Panc1 (cell line): ENCODE results near the gene B3GNT3. TPM values are rescaled to one million over a fixed set of nuclear protein-coding genes. Genes with fewer than 3 reads are reported as not detected.

Experiments
- ATAC-seq: fragments of 200-7000 bp; cut with Tn5 transposase; 2 replicates; pipeline ENCODE4 v1.9.1; 2020; ENCODE audit warnings: mild to moderate bottlenecking, moderate library complexity
- BruUV-seq: library from RNA; stranded (reverse); fragments of 400-500 nt; replicated peaks from 2 replicates; lab custom pipeline; 2021; lab: Mats Ljungman, UMichigan
- CTCF ChIA-PET: fragments of 300-600 bp; sonication (Branson Sonifier 250); formaldehyde crosslinking; loops from one replicate; lab custom pipeline; 2022; ENCODE audit warnings: antibody characterized with exemption; lab: Charles Lee
- POLR2A ChIA-PET: fragments of 300-600 bp; sonication (Branson Sonifier 250); formaldehyde crosslinking; loops from one replicate; lab custom pipeline; 2022; ENCODE audit warnings: antibody characterized with exemption; lab: Charles Lee
- DNase-seq: peaks from one replicate; pipeline ENCODE4 v3.0.0-alpha.2; 2010; ENCODE audit warnings: low read depth, low spot score
- H3K27ac ChIP-seq: 2 replicates; pipeline ENCODE4 v1.5.1; 2011; ENCODE audit warnings: mild to moderate bottlenecking, low read length, inconsistent platforms
- H3K27me3 ChIP-seq: fragments of 200-500 bp; sonication (Bioruptor generic); 2 replicates; pipeline ENCODE4 v1.6.0; 2014; ENCODE audit warnings: low read length, inconsistent platforms; ENCODE audit not compliant: control insufficient read depth, insufficient read depth
- H3K36me3 ChIP-seq: fragments of 200-500 bp; sonication (Bioruptor generic); 2 replicates; pipeline ENCODE4 v1.5.1; 2014; ENCODE audit warnings: inconsistent platforms, mild to moderate bottlenecking, low read length, moderate library complexity; ENCODE audit not compliant: control insufficient read depth, insufficient read depth
- H3K4me1 ChIP-seq: 2 replicates; pipeline ENCODE4 v1.5.1; 2011; ENCODE audit warnings: inconsistent platforms, mild to moderate bottlenecking, low read length, moderate library complexity; ENCODE audit not compliant: control insufficient read depth, insufficient read depth
- H3K4me3 ChIP-seq, 2 experiments: 2 replicates each; pipeline ENCODE4 v1.5.1; 2011 to 2012; ENCODE audit warnings: low read depth in 2 of 2, low read length in 2 of 2, mild to moderate bottlenecking in 2 of 2, inconsistent platforms in 1 of 2, moderate library complexity in 1 of 2
- H3K9me3 ChIP-seq: fragments of 200-500 bp; sonication (Bioruptor generic); 2 replicates; pipeline ENCODE4 v1.5.1; 2014; ENCODE audit warnings: low read depth, mild to moderate bottlenecking, inconsistent platforms, low read length, moderate library complexity; ENCODE audit not compliant: control insufficient read depth, insufficient read depth
- POLR2AphosphoS5 ChIP-seq: IDR thresholded peaks from 2 replicates; pipeline ENCODE4 v1.6.1; 2012; ENCODE audit warnings: mild to moderate bottlenecking, low read depth, low read length, moderate library complexity
- SIN3A ChIP-seq: IDR thresholded peaks from 2 replicates; pipeline ENCODE4 v1.6.1; 2012; ENCODE audit warnings: low read depth, mild to moderate bottlenecking, low read length, moderate library complexity, borderline replicate concordance; ENCODE audit not compliant: insufficient read depth
- TCF7L2 ChIP-seq: IDR thresholded peaks from 2 replicates; pipeline ENCODE4 v1.6.1; 2011; ENCODE audit warnings: mild to moderate bottlenecking, low read depth, low read length, inconsistent platforms
- in situ Hi-C: cut with HindIII; loops from 2 replicates; pipeline ENCODE4 v1.10.0; 2016; ENCODE audit warnings: low sequenced_read_pairs, low pct_unique_long_range_greater_than_20kb
- intact Hi-C: fragments of 100-400 bp; cut with micrococcal nuclease; formaldehyde crosslinking; loops from one replicate; pipeline ENCODE4 v1.10.0; 2022; ENCODE audit not compliant: unreplicated experiment
- total RNA-seq: library from RNA; stranded (reverse); gene quantifications from one replicate; pipeline ENCODE4 v1.2.1, GENCODE V29; 2021; ENCODE audit not compliant: unreplicated experiment
- TF ChIP-seq, protein P1 (sequence below), 2 experiments: IDR thresholded peaks; 2 replicates each; pipeline ENCODE4 v1.6.1; 2011 to 2012; ENCODE audit warnings: low read depth in 2 of 2, control low read depth in 1 of 2, low read length in 1 of 2, mild to moderate bottlenecking in 1 of 2, moderate library complexity in 1 of 2; ENCODE audit not compliant: insufficient read depth in 1 of 2
- TF ChIP-seq, protein P2 (sequence below): fragments of 450-650 bp; IDR thresholded peaks from 2 replicates; pipeline ENCODE4 v1.5.1; 2017; ENCODE audit warnings: mild to moderate bottlenecking

B3GNT3 gene
- total RNA-seq, 1 experiment from 2014 or later: 0.67 TPM

DNA sequence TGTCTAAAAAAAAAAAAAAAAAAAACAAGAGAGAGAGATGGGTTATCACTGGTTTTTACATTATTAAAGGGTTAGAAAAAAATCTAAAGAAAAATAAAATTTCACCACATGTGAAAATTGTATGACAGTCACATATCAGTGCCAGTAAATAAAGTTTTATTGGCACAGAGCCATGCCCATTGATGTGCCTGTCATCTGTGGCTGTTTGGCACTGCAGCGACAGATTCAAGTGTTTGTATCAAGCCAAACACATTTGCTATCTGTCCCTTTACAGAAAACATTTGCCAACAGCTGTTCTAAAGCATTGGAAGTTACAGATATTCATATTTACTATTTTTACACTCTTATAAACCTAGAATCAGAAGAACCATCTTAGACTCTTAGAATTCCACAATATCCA, 27.4 kb upstream of the B3GNT3 start:
- CTCF ChIA-PET: interaction anchor here (0.8 kb wide), 1 partner anchor 191 kb away, joined by 6 read pairs; no protein-coding TSS in a partner anchor

DNA sequence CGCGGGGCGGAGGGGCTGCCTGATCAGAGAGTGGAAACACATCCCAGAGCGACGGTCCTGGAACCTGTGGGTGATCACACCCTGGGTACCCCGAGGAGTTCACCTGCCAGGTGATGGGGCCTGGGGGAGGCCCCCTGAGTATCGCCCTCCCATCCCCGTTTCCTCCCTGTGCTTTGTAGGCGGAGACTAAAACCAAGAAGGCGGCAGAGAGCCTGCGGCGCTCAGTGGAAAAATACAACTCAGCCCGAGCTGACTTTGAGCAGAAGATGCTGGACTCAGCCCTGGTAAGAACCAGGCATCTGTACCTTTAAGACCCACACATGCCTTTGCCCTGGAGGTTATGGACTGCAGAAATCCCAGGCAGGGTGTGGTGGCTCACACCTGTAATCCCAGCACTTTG, 24.3 kb upstream of the B3GNT3 start:
- intact Hi-C loops (no loop called here), in situ Hi-C loops (no loop called here)
- Histone ChIP-seq H3K4me3 (no peak overlapping the region), H3K4me1 (peaks cover 3% of the 10 kb centered on the region; the same call in 1 of the 2 replicates), H3K9me3 (no peaks in the 10 kb centered on the region), H3K36me3 (no peaks in the 10 kb centered on the region), H3K27ac (no peak overlapping the region), H3K27me3 (no peaks in the 10 kb centered on the region)
- POLR2A ChIA-PET: no interaction called here
- CTCF ChIA-PET: no interaction called here
- ATAC-seq (no peak), DNase-seq (no peak)
- TF ChIP-seq TCF7L2 (no peak), POLR2AphosphoS5 (no peak), SIN3A (no peak)
- TF ChIP-seq, protein P1, sequence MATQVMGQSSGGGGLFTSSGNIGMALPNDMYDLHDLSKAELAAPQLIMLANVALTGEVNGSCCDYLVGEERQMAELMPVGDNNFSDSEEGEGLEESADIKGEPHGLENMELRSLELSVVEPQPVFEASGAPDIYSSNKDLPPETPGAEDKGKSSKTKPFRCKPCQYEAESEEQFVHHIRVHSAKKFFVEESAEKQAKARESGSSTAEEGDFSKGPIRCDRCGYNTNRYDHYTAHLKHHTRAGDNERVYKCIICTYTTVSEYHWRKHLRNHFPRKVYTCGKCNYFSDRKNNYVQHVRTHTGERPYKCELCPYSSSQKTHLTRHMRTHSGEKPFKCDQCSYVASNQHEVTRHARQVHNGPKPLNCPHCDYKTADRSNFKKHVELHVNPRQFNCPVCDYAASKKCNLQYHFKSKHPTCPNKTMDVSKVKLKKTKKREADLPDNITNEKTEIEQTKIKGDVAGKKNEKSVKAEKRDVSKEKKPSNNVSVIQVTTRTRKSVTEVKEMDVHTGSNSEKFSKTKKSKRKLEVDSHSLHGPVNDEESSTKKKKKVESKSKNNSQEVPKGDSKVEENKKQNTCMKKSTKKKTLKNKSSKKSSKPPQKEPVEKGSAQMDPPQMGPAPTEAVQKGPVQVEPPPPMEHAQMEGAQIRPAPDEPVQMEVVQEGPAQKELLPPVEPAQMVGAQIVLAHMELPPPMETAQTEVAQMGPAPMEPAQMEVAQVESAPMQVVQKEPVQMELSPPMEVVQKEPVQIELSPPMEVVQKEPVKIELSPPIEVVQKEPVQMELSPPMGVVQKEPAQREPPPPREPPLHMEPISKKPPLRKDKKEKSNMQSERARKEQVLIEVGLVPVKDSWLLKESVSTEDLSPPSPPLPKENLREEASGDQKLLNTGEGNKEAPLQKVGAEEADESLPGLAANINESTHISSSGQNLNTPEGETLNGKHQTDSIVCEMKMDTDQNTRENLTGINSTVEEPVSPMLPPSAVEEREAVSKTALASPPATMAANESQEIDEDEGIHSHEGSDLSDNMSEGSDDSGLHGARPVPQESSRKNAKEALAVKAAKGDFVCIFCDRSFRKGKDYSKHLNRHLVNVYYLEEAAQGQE (IDR thresholded peaks at IDR 0.05; ENCODE audit: insufficient read depth in 1 of 2, low read depth in 2 of 2, low read length in 1 of 2): no peak
- TF ChIP-seq, protein P2, sequence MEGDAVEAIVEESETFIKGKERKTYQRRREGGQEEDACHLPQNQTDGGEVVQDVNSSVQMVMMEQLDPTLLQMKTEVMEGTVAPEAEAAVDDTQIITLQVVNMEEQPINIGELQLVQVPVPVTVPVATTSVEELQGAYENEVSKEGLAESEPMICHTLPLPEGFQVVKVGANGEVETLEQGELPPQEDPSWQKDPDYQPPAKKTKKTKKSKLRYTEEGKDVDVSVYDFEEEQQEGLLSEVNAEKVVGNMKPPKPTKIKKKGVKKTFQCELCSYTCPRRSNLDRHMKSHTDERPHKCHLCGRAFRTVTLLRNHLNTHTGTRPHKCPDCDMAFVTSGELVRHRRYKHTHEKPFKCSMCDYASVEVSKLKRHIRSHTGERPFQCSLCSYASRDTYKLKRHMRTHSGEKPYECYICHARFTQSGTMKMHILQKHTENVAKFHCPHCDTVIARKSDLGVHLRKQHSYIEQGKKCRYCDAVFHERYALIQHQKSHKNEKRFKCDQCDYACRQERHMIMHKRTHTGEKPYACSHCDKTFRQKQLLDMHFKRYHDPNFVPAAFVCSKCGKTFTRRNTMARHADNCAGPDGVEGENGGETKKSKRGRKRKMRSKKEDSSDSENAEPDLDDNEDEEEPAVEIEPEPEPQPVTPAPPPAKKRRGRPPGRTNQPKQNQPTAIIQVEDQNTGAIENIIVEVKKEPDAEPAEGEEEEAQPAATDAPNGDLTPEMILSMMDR: no peak
- no TSS peak for BruUV-seq

More for the DNA sequence above, 27.4 kb upstream of the B3GNT3 start:
- Histone ChIP-seq H3K27me3 (no peaks in the 10 kb centered on the region), H3K4me3 (no peak overlapping the region), H3K9me3 (no peaks in the 10 kb centered on the region), H3K4me1 (peaks cover 3% of the 10 kb centered on the region; the same call in 1 of the 2 replicates), H3K27ac (no peak overlapping the region), H3K36me3 (no peaks in the 10 kb centered on the region)
- POLR2A ChIA-PET: interaction anchor here (0.6 kb wide), 1 partner anchor 24 kb away, joined by 3 read pairs; no protein-coding TSS in a partner anchor
- TF ChIP-seq, protein P1 (IDR thresholded peaks at IDR 0.05; ENCODE audit: insufficient read depth in 1 of 2, low read depth in 2 of 2, low read length in 1 of 2): no peak
- TF ChIP-seq, protein P2: no peak
- no peak for TF ChIP-seq POLR2AphosphoS5
- intact Hi-C loops: no loop called here
- ATAC-seq (no peak), DNase-seq (no peak)
- in situ Hi-C loops: no loop called here
- no TSS peak for BruUV-seq
